ENCODE measurements around the gene PHF20.
A peak's percentile ranks its signal among the peaks of the same experiment; 100 is the strongest.
"Not testable (repeated sequence)": the region's sequence is repeated elsewhere in the genome, so short reads cannot be mapped to it uniquely, and the experiment has no call there.

PHF20 gene

GRCh38 chr20:35739294-35740163, 32.3 kb upstream of the PHF20 start:
- no peak for DNase-seq

- DNase-seq = peak; percentile 99
These were observed 29.7 kb upstream of the PHF20 start, which contains the start of gene RBM39 for GRCh38 chr20:35741892-35742740. TSS of gene RBM39 (minus strand) at chr20:35742260. CDS start at chr20:35740874, 1,386 bp downstream.

- DNase-seq = no peak
These were observed 28.9 kb upstream of the PHF20 start for GRCh38 chr20:35742741-35743523.

- no peak for DNase-seq
These were observed 27.9 kb upstream of the PHF20 start for GRCh38 chr20:35743693-35744491.

- DNase-seq = not testable (repeated sequence)
These were observed 27.3 kb upstream of the PHF20 start for GRCh38 chr20:35744492-35744841.

GRCh38 chr20:35750611-35751010, 21.2 kb upstream of the PHF20 start:
- DNase-seq = no peak

- DNase-seq = no peak
These were observed 15.4 kb upstream of the PHF20 start for GRCh38 chr20:35756404-35756803.

- DNase-seq = no peak
These were observed 14.6 kb upstream of the PHF20 start for GRCh38 chr20:35757098-35757705.

- not testable (repeated sequence) for DNase-seq
These were observed 10.3 kb upstream of the PHF20 start for GRCh38 chr20:35761548-35761947.

- DNase-seq = no peak
These were observed 9.4 kb upstream of the PHF20 start for GRCh38 chr20:35762461-35762860.

- not testable (repeated sequence) for DNase-seq
These were observed 6.9 kb upstream of the PHF20 start for GRCh38 chr20:35764936-35765335.

GRCh38 chr20:35766843-35767242, 5.0 kb upstream of the PHF20 start:
- no peak for DNase-seq

GRCh38 chr20:35767683-35768481, 3.9 kb upstream of the PHF20 start:
- DNase-seq = no peak

GRCh38 chr20:35768731-35769664, 2.8 kb upstream of the PHF20 start:
- DNase-seq = peak; percentile 16

- no peak for DNase-seq
These were observed 487 bp upstream of the PHF20 start for GRCh38 chr20:35771367-35771688.

GRCh38 chr20:35772563-35773058, 796 bp downstream of the PHF20 start:
- no peak for DNase-seq

- no peak for DNase-seq
These were observed 1.4 kb downstream of the PHF20 start for GRCh38 chr20:35773154-35773751.

GRCh38 chr20:35774391-35774790, 2.6 kb downstream of the PHF20 start:
- DNase-seq = no peak

GRCh38 chr20:35776513-35777101, 4.8 kb downstream of the PHF20 start:
- DNase-seq = peak; percentile 47

All from NCI-H510A (cell line).